Stimulated activated naive CD8-positive, alpha-beta T cell treated with anti-CD3 and anti-CD28 coated beads, Interleukin-15, Interleukin-2, amounts not matched to agents 100 ng/mL and 50 ng/mL, for 24 hours (primary cell): ENCODE results near the gene ARV1.
"Not testable (repeated sequence)": the region's sequence is repeated elsewhere in the genome, so short reads cannot be mapped to it uniquely, and the experiment has no call there.

Source experiments
- H3K27ac Mint-ChIP-seq: one replicate; pipeline ENCODE4 v1.8.0; 2021; ENCODE audit warnings: mild to moderate bottlenecking, mixed read lengths
- H3K27me3 Mint-ChIP-seq: one replicate; pipeline ENCODE4 v1.8.0; 2021; ENCODE audit warnings: mixed read lengths
- H3K36me3 Mint-ChIP-seq: one replicate; pipeline ENCODE4 v1.8.0; 2021; ENCODE audit warnings: low read depth, mixed read lengths
- H3K4me1 Mint-ChIP-seq: one replicate; pipeline ENCODE4 v1.8.0; 2021; ENCODE audit warnings: low read depth, mixed read lengths
- H3K4me3 Mint-ChIP-seq: one replicate; pipeline ENCODE4 v1.8.0; 2021; ENCODE audit warnings: mild to moderate bottlenecking, mixed read lengths
- H3K9me3 Mint-ChIP-seq: one replicate; pipeline ENCODE4 v1.8.0; 2021; ENCODE audit warnings: mixed read lengths

ARV1 gene

DNA sequence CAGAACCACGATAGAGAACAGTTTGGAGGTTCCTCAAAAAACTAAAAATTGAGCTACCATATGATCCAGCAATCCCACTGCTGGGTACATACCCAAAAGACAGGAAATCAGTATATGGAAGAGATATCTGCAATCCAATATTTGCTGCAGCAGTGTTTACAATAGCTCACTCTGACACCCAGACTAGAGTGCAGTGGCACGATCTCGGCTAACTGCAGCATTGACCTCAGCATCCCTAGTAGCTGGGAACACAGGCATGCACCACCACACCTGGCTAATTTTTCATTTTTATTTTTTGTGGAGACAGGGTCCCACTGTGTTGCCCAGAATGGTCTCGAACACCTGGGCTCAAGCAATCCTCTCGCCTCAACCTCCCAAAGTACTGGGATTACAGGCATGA lies 13.4 kb upstream of the ARV1 start:
- no peak overlapping the region for H3K4me3 Mint-ChIP-seq
- no peaks in the 10 kb centered on the region for H3K27me3 Mint-ChIP-seq
- no peaks in the 10 kb centered on the region for H3K9me3 Mint-ChIP-seq
- H3K4me1 Mint-ChIP-seq, result peaks cover 38% of the 10 kb centered on the region
- peaks cover 6% of the 10 kb centered on the region for H3K36me3 Mint-ChIP-seq
- H3K27ac Mint-ChIP-seq, result no peak overlapping the region

DNA sequence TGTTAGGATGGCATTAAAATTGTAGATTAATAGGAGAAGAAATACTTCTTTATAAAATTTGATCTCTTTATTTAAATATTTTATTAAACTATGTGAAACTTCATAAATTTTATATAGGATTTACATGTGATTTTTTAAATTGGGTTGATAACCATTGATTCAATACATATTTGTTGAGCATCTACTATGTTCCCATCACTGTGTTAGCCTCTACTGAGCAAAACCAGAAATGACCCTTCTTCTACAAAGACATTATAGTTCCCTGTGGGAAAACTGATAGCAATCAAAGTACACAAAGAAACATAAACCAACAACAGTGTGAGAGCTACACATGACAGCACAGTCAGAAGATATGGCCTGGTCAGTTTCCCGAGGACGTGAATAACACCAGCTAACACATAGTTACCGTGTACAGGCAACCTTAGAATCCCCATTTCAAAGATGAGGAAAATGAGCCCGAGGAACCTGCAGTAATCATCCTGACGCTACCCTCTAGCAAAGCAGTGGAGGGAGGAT lies 12.5 kb upstream of the ARV1 start:
- H3K27ac Mint-ChIP-seq, result no peak overlapping the region
- no peak overlapping the region for H3K4me3 Mint-ChIP-seq
- H3K4me1 Mint-ChIP-seq, result peaks cover 34% of the 10 kb centered on the region
- H3K36me3 Mint-ChIP-seq, result no peaks in the 10 kb centered on the region
- H3K27me3 Mint-ChIP-seq, result no peaks in the 10 kb centered on the region
- H3K9me3 Mint-ChIP-seq, result no peaks in the 10 kb centered on the region

DNA sequence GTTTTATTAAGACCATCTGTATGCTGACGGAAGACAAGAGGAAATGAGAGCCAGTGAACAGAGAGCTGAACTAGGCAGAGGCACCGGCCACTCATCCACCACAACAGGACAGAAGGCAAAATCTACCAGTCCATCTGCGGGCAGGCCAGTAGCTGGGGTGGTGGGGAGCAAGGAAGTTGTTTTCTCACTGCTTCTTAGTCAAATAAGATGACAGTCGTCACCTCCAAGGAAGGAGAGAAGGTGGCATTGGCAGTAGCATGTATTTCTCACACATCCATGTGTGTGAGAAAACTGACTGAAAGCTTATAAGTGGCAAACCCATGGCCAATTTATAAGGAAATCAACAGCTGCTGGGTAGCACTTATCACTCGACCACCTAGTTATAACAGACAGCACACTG lies 8.5 kb upstream of the ARV1 start:
- Mint-ChIP-seq H3K4me1 (peaks cover 46% of the 10 kb centered on the region), H3K27ac (no peak overlapping the region), H3K36me3 (peaks cover 5% of the 10 kb centered on the region), H3K4me3 (no peak overlapping the region), H3K9me3 (no peaks in the 10 kb centered on the region), H3K27me3 (no peaks in the 10 kb centered on the region)

DNA sequence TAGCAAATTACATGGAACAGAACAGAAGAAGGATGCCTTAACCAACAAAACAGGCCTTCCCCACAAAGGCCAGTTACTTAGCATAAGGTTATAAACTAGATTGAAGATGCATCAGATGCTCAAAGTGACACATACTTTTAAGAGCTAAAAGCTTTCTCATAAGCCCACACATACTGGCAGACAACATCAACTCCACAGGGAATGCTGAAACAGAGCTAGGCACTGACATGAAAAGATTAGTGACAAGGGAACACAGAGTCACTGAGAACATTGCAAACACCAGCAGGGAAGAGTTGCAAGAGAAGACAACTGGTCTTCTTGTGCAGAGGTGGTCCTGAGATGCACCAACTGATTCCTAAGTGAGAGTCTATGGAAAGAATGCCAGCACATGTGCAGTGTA lies 7.1 kb upstream of the ARV1 start:
- Mint-ChIP-seq H3K4me1 (peaks cover 55% of the 10 kb centered on the region), H3K36me3 (peaks cover 9% of the 10 kb centered on the region), H3K4me3 (no peak overlapping the region), H3K27me3 (no peaks in the 10 kb centered on the region), H3K9me3 (no peaks in the 10 kb centered on the region), H3K27ac (peak overlapping the region; percentile 18)

DNA sequence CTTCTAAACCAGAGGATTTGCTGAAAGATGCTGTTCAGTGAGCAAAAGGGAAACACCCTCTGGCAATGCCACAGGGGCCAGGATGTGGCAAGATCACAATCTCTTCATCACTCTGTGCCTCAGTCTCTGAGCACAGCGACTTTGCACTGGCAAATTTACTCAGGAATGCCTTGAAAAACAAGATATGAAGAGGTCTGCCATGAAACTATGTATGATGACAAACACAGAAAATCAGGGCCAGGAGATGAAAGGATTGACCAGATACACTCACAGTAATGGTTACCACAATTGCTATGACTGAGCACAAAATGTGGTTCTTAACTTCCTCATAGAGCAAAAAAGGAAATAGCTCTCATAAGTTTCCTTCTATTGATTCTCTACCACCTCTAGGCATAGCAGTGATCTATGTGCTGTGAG lies 6.0 kb upstream of the ARV1 start:
- peak overlapping the region; percentile 84 for H3K27ac Mint-ChIP-seq
- peaks cover 12% of the 10 kb centered on the region for H3K36me3 Mint-ChIP-seq
- H3K9me3 Mint-ChIP-seq, result no peaks in the 10 kb centered on the region
- H3K4me3 Mint-ChIP-seq, result peak overlapping the region; percentile 63
- H3K4me1 Mint-ChIP-seq, result peaks cover 63% of the 10 kb centered on the region
- H3K27me3 Mint-ChIP-seq, result no peaks in the 10 kb centered on the region

DNA sequence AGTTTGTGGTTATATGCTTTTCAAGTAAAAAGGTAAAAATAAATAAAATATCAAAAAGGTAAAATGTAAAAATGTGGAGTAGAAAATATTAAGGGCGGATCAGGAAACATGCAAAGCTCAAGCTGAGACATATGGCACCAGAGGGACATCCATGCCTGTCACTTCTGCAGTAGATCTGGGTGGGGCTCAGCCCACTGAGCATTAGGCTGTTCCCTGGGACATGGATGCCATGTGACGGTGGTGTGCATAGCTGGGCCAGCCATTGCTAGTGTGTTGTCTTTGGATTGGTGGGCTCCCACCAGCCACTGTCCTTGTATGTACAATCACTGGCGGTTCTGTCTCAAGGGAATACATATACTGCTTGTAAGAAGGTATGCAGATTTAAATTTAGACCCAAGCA lies 3.3 kb upstream of the ARV1 start:
- no peak overlapping the region for H3K4me3 Mint-ChIP-seq
- H3K4me1 Mint-ChIP-seq, result peaks cover 51% of the 10 kb centered on the region
- no peaks in the 10 kb centered on the region for H3K9me3 Mint-ChIP-seq
- peaks cover 12% of the 10 kb centered on the region for H3K36me3 Mint-ChIP-seq
- no peaks in the 10 kb centered on the region for H3K27me3 Mint-ChIP-seq
- no peak overlapping the region for H3K27ac Mint-ChIP-seq

DNA sequence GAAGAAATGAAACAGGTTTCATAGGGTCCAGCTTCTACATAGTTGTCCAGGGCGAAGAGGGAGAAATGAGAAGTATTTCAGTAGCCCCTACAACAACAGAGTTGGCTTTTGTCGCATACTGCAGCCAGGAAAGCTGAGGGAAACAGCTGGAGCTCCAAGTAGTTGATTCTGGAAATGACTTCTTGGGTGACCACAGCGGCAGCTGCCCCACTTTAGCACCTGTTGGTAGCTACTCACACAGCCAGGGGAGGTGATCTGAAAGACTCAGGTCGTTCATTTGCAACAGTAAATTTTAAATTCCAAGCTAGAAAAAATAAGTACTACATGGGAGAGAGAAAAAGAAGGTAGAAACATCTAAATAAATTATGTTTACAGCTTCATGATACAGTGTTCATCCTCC lies 2.5 kb upstream of the ARV1 start:
- Mint-ChIP-seq H3K27ac (no peak overlapping the region), H3K36me3 (peaks cover 12% of the 10 kb centered on the region), H3K27me3 (no peaks in the 10 kb centered on the region), H3K4me3 (no peak overlapping the region), H3K9me3 (no peaks in the 10 kb centered on the region), H3K4me1 (peaks cover 50% of the 10 kb centered on the region)

DNA sequence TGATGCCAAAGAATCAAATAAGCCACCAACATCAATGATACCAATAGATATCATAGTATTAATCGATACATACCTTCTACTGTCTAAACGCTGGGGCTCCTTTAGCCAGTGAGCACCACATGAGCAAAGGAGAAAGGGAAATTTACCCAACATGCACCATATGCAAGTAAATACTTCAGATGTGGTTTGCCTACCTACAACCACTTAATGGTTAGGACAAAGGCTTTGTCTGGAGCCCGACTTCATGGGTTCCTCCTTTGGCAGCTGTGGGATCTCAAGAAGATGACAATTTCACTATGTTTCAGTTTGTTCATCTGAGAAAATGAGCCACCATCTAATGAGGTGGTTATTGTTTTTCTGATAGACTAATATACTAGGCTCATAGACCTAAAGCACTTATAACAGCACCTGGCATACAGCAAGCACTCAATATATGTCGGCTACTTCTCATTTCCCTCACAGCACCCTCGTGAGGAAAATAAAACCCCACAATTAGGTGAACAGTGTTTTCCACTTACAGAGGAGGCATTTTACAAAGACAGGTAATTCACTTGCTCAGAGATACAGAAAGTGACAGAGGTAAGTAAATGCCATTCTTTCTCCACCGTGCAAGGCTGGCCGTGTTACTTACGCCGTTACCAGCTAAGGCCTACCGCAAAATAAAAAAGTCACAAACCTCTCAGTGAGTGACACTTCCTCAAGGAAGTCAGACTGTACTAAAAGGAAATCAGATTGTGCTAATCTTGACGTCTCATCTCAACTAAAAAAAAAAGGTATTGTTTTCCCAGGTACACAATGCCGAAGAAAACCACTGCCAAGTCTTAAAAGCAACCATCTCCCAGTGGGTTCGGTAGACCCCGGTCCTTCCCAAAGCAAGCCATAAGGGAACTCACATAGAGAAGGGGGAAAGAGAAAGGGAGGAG lies 1.8 kb upstream of the ARV1 start:
- peak overlapping the region; percentile 88 for H3K4me3 Mint-ChIP-seq
- peaks cover 12% of the 10 kb centered on the region for H3K36me3 Mint-ChIP-seq
- H3K4me1 Mint-ChIP-seq, result peaks cover 43% of the 10 kb centered on the region
- H3K27ac Mint-ChIP-seq, result peak overlapping the region; percentile 87
- no peaks in the 10 kb centered on the region for H3K27me3 Mint-ChIP-seq
- no peaks in the 10 kb centered on the region for H3K9me3 Mint-ChIP-seq

GRCh38 chr1:230977761-230978490 lies 968 bp upstream of the ARV1 start:
- no peaks in the 10 kb centered on the region for H3K27me3 Mint-ChIP-seq
- H3K27ac Mint-ChIP-seq, result peak overlapping the region; percentile 87
- H3K4me1 Mint-ChIP-seq, result peaks cover 34% of the 10 kb centered on the region
- peaks cover 12% of the 10 kb centered on the region for H3K36me3 Mint-ChIP-seq
- H3K4me3 Mint-ChIP-seq, result peak overlapping the region; percentile 88
- no peaks in the 10 kb centered on the region for H3K9me3 Mint-ChIP-seq

DNA sequence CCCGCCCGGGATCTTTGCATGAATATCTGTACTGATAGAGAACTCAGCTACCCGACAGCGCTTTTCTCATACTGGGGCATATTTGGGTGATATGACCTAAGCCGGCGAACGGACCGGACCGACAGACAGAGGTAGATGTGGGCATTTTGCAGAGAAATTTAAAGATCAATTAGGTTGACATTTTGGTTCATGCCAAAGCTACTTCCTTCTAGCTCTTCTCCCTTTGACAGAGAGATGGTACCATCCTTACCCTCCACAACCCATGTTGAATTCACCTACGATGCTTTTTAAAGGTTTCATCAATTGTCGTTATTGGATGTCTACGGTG lies 459 bp downstream of the ARV1 start:
- Mint-ChIP-seq H3K4me3 (no peak overlapping the region), H3K36me3 (peaks cover 14% of the 10 kb centered on the region), H3K27me3 (no peaks in the 10 kb centered on the region), H3K4me1 (peaks cover 30% of the 10 kb centered on the region), H3K9me3 (no peaks in the 10 kb centered on the region), H3K27ac (peak overlapping the region; percentile 94)

- H3K36me3 Mint-ChIP-seq, result peaks cover 15% of the 10 kb centered on the region
- no peak overlapping the region for H3K4me3 Mint-ChIP-seq
- no peaks in the 10 kb centered on the region for H3K27me3 Mint-ChIP-seq
- H3K9me3 Mint-ChIP-seq, result no peaks in the 10 kb centered on the region
- peaks cover 26% of the 10 kb centered on the region for H3K4me1 Mint-ChIP-seq
- peak overlapping the region; percentile 94 for H3K27ac Mint-ChIP-seq
Measured at GRCh38 chr1:230979952-230980351, 1.1 kb downstream of the ARV1 start.

DNA sequence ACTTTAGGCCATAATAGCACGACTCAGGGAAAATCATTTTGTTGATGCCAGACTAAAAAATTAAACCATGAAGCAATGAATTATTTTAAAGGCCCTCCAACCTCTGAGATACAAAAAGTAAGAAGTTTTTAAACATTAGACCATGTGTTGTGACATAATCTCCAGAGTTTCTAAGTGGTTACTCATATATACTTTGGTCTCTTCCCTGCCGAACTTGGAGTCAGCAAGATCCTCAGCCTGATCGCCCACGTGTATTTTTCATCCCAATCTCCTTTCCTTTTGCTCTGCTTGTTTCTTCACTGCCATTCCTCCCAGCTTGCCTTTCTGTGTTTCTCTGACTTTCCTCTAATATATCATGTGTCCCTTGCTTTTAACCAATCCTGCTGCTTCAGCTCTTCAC lies 3.8 kb downstream of the ARV1 start:
- Mint-ChIP-seq H3K4me1 (peaks cover 12% of the 10 kb centered on the region), H3K9me3 (no peaks in the 10 kb centered on the region), H3K4me3 (no peak overlapping the region), H3K36me3 (peaks cover 26% of the 10 kb centered on the region), H3K27me3 (no peaks in the 10 kb centered on the region), H3K27ac (no peak overlapping the region)

DNA sequence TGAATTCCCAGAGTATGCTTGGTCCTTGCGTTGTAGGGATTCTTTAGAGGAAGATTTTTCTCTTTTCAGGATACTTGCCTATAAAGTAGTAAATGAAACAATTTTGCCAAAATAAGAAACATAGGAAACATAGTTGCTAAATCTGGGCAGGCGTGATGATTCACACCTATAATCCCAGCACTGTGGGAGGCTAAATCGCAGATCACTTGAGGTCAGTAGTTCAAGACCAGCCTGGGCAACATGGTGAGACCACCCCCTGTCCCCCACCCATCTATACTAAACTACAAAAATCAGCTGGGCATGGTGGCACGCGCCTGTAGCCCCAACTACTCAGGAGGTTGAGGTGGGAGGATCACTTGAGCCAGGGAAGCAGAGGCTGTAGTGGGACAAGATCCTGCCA lies 4.9 kb downstream of the ARV1 start:
- Mint-ChIP-seq H3K4me1 (peaks cover 12% of the 10 kb centered on the region), H3K9me3 (no peaks in the 10 kb centered on the region), H3K4me3 (no peak overlapping the region), H3K27me3 (no peaks in the 10 kb centered on the region), H3K36me3 (peaks cover 30% of the 10 kb centered on the region), H3K27ac (peak overlapping the region; percentile 6)

DNA sequence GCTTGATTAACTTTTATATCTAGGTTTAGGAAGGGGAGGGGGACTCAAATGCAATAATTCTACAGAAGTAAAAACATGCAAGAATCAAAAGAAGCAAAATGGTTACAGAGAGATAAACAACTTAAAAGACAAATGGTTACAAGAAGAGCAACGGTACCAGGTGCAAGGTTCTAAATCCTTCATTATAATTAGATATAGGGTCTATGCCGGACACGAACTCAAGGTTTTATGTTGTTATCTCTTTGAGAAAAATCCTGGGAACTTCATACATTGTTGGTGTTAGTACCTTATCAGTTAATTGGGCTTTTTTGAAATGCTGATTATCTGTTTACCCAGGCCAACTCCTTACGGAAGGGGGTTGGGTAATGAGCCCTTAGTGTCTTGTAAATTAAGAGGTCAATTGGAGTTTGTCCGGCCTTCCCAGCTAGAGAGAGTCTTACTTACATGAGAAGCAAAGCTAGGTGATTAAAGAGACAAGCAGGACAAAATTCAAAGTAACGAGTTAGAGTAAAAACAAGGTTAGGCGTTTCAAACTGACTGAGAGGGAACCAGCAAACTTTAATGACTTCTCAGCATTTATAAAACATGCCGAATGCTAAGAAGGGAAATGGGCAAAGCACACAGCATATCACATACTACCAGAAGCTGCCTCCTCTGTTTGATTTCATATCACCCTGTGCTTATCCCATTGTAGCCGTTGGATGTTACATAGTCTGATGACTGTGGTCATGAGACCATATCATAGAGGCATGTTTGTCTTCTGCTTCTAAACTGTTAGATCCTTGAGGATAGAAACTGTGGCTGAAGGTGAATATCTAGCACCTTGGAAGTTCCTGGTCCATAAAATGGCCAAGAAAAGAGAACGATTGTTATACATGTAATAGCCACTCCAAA lies 6.0 kb downstream of the ARV1 start:
- not testable (repeated sequence) for H3K27me3 Mint-ChIP-seq, H3K27ac Mint-ChIP-seq
- peaks cover 33% of the 10 kb centered on the region for H3K36me3 Mint-ChIP-seq

More for the DNA sequence above, 6.0 kb downstream of the ARV1 start:
- H3K9me3 Mint-ChIP-seq, H3K4me3 Mint-ChIP-seq: not testable (repeated sequence)
- peaks cover 12% of the 10 kb centered on the region for H3K4me1 Mint-ChIP-seq
